Activated CD4-positive, alpha-beta T cell treated with anti-CD3 and anti-CD28 coated beads for 4 hours (primary cell): ENCODE data around the gene FHOD3.

Experiments used
- DNase-seq, 2 donors: peaks; one replicate each; pipeline ENCODE4 v3.0.0-alpha.2; 2020

Gene FHOD3

GRCh38 chr18:36608107-36608506, 310.6 kb downstream of the FHOD3 start:
- no peak for DNase-seq

- no peak for DNase-seq
Measured at GRCh38 chr18:36610258-36610657, 312.7 kb downstream of the FHOD3 start.

- DNase-seq = no peak
Measured at GRCh38 chr18:36610661-36611060, 313.1 kb downstream of the FHOD3 start.

GRCh38 chr18:36613069-36613468, 315.6 kb downstream of the FHOD3 start:
- no peak for DNase-seq

- no peak for DNase-seq
Measured at GRCh38 chr18:36613810-36614209, 316.3 kb downstream of the FHOD3 start.

- DNase-seq = no peak
Measured at GRCh38 chr18:36620788-36621187, 323.3 kb downstream of the FHOD3 start.

- no peak for DNase-seq
Measured at GRCh38 chr18:36622610-36623009, 325.1 kb downstream of the FHOD3 start.

- DNase-seq = no peak
Measured at GRCh38 chr18:36623091-36623490, 325.6 kb downstream of the FHOD3 start.

GRCh38 chr18:36623681-36624190, 326.2 kb downstream of the FHOD3 start:
- no peak for DNase-seq

- no peak for DNase-seq
Measured at GRCh38 chr18:36624451-36625167, 327.1 kb downstream of the FHOD3 start.

- no peak for DNase-seq
Measured at GRCh38 chr18:36625386-36625785, 327.9 kb downstream of the FHOD3 start.

- no peak for DNase-seq
Measured at GRCh38 chr18:36627637-36628036, 330.1 kb downstream of the FHOD3 start.

GRCh38 chr18:36628435-36629137, 331.1 kb downstream of the FHOD3 start:
- DNase-seq = no peak

- DNase-seq = no peak
Measured at GRCh38 chr18:36629138-36629530, 331.6 kb downstream of the FHOD3 start.

- DNase-seq = no peak
Measured at GRCh38 chr18:36629836-36630235, 332.3 kb downstream of the FHOD3 start.

GRCh38 chr18:36630917-36631316, 333.4 kb downstream of the FHOD3 start:
- DNase-seq = no peak

- no peak for DNase-seq
Measured at GRCh38 chr18:36633961-36634412, 336.5 kb downstream of the FHOD3 start.

- DNase-seq = no peak
Measured at GRCh38 chr18:36634573-36635216, 337.2 kb downstream of the FHOD3 start.

GRCh38 chr18:36635414-36636096, 338.0 kb downstream of the FHOD3 start:
- DNase-seq = no peak

- DNase-seq = no peak
Measured at GRCh38 chr18:36636237-36636817, 338.8 kb downstream of the FHOD3 start.

- no peak for DNase-seq
Measured at GRCh38 chr18:36638224-36638623, 340.7 kb downstream of the FHOD3 start.

- DNase-seq = no peak
Measured at GRCh38 chr18:36640021-36640952, 342.8 kb downstream of the FHOD3 start.
